Liver (tissue), 9 donors: ENCODE data around the gene CCDC158. TPM values are rescaled to one million over a fixed set of nuclear protein-coding genes. Genes with fewer than 3 reads are reported as not detected.

Experiments
- DNase-seq: peaks from one replicate; pipeline ENCODE4 v3.0.0-alpha.2; 2017; ENCODE audit warnings: low spot score
- H3K27ac ChIP-seq, 2 donors: one replicate each; pipeline ENCODE4 v1.7.0; 2013; ENCODE audit warnings: inconsistent platforms in 2 of 2, low read length in 2 of 2, control low read depth in 1 of 2, low read depth in 1 of 2, mild to moderate bottlenecking in 1 of 2
- H3K27me3 ChIP-seq, 4 donors: one replicate each; pipeline versions ENCODE4 v1.6.1 to v1.7.0; 2013; ENCODE audit warnings: low read length in 3 of 4, inconsistent platforms in 1 of 4, mild to moderate bottlenecking in 1 of 4, moderate library complexity in 1 of 4; ENCODE audit not compliant: control insufficient read depth in 4 of 4, insufficient read depth in 4 of 4
- H3K36me3 ChIP-seq, 4 donors: one replicate each; pipeline versions ENCODE4 v1.6.1 to v1.7.0; 2013; ENCODE audit warnings: low read length in 3 of 4, mild to moderate bottlenecking in 3 of 4, low read depth in 1 of 4, moderate library complexity in 1 of 4; ENCODE audit not compliant: control insufficient read depth in 4 of 4, insufficient read depth in 3 of 4
- H3K4me1 ChIP-seq, 4 donors: one replicate each; pipeline versions ENCODE4 v1.6.1 to v1.7.0; 2013; ENCODE audit warnings: low read length in 3 of 4, mild to moderate bottlenecking in 3 of 4, moderate library complexity in 1 of 4; ENCODE audit not compliant: control insufficient read depth in 4 of 4, insufficient read depth in 4 of 4
- H3K4me3 ChIP-seq, 3 donors: one replicate each; pipeline versions ENCODE4 v1.6.1 to v1.7.0; 2013; ENCODE audit warnings: low read length in 3 of 3, control low read depth in 1 of 3, low read depth in 1 of 3, mild to moderate bottlenecking in 1 of 3
- H3K9ac ChIP-seq, 2 donors: one replicate each; pipeline ENCODE4 v1.7.0; 2013; ENCODE audit warnings: low read length in 2 of 2, mild to moderate bottlenecking in 2 of 2, moderate library complexity in 2 of 2, control low read depth in 1 of 2, low read depth in 1 of 2
- H3K9me3 ChIP-seq, 4 donors: one replicate each; pipeline versions ENCODE4 v1.6.1 to v1.7.0; 2013; ENCODE audit warnings: low read length in 3 of 4; ENCODE audit not compliant: control insufficient read depth in 4 of 4
- ATF3 ChIP-seq: IDR thresholded peaks from 2 replicates; pipeline ENCODE4 v1.6.1; 2016; ENCODE audit warnings: antibody characterized with exemption
- CTCF ChIP-seq: fragments of 150-350 bp; IDR thresholded peaks from 2 replicates; pipeline ENCODE4 v1.5.1; 2017; ENCODE audit warnings: improper control_type of control experiment, low read depth, low read length; ENCODE audit not compliant: missing input control
- FOXA1 ChIP-seq: IDR thresholded peaks from 2 replicates; pipeline ENCODE4 v1.6.1; 2016; ENCODE audit warnings: antibody characterized with exemption
- FOXA2 ChIP-seq: IDR thresholded peaks from 2 replicates; pipeline ENCODE4 v1.6.1; 2016; ENCODE audit warnings: antibody characterized with exemption
- GABPA ChIP-seq, 2 donors: IDR thresholded peaks in 1 of 2; conservative IDR thresholded peaks in 1 of 2; 2 replicates each; pipeline ENCODE4 v1.6.1; 2016; ENCODE audit warnings: antibody characterized with exemption in 2 of 2, mild to moderate bottlenecking in 1 of 2, moderate library complexity in 1 of 2
- HNF4A ChIP-seq, 2 donors: conservative IDR thresholded peaks; 2 replicates each; pipeline ENCODE4 v1.6.1; 2016; ENCODE audit warnings: antibody characterized with exemption in 2 of 2, mild to moderate bottlenecking in 2 of 2
- HNF4G ChIP-seq: IDR thresholded peaks from 2 replicates; pipeline ENCODE4 v1.6.1; 2016; ENCODE audit warnings: antibody characterized with exemption
- JUND ChIP-seq, 2 donors: IDR thresholded peaks; 2 replicates each; pipeline ENCODE4 v1.6.1; 2016; ENCODE audit warnings: antibody characterized with exemption in 2 of 2
- RAD21 ChIP-seq, 2 donors: IDR thresholded peaks; 2 replicates each; pipeline ENCODE4 v1.6.1; 2016; ENCODE audit warnings: antibody characterized with exemption in 2 of 2, mild to moderate bottlenecking in 2 of 2
- RXRA ChIP-seq, 2 donors: IDR thresholded peaks; 2 replicates each; pipeline ENCODE4 v1.6.1; 2017 to 2018; ENCODE audit warnings: antibody characterized with exemption in 2 of 2, mild to moderate bottlenecking in 1 of 2
- TAF1 ChIP-seq: conservative IDR thresholded peaks from 2 replicates; pipeline ENCODE4 v1.6.1; 2016; ENCODE audit warnings: antibody characterized with exemption, mild to moderate bottlenecking
- YY1 ChIP-seq: IDR thresholded peaks from 2 replicates; pipeline ENCODE4 v1.6.1; 2016; ENCODE audit warnings: antibody characterized with exemption, mild to moderate bottlenecking
- ZBTB33 ChIP-seq: IDR thresholded peaks from 2 replicates; pipeline ENCODE4 v1.6.1; 2016; ENCODE audit warnings: antibody characterized with exemption
- WGBS: extraction: QIAGEN DNeasy Blood & Tissue Kit; methylation state at CpG from one replicate; pipeline ENCODE4 v1.1.7; 2013; 5-methylcytosine and 5-hydroxymethylcytosine counted together
- polyA plus RNA-seq, 2 donors: library from polyadenylated mRNA; stranded (reverse) in 1 of 2; unstranded in 1 of 2; fragments of 200-250 nt in 1 of 2; fragments of >200 nt in 1 of 2; fragmentation: Nextera tagmentation in 1 of 2; extraction: Ambion mirVana in 1 of 2; gene quantifications; one replicate each; pipeline versions ENCODE4 v1.2.1 to v1.2.3, GENCODE V29; 2013 to 2015
- total RNA-seq, 2 donors: library from RNA; depleted of rRNA; stranded (reverse); fragments of >200 nt; gene quantifications; one replicate each; pipeline ENCODE4 v1.2.3, GENCODE V29; 2014
- TF ChIP-seq, protein P1 (sequence below): IDR thresholded peaks from 2 replicates; pipeline ENCODE4 v1.6.1; 2016; ENCODE audit warnings: antibody characterized with exemption, mild to moderate bottlenecking
- donor health status: healthy.
- donor health status: healthy.
- donor health status: healthy.
- donor health status: healthy.
- donor health status: healthy.

CCDC158 gene
- total and polyA plus RNA-seq, 4 donors, result 0.28 to 4.0 (median 1.1) TPM

- no peak for TF ChIP-seq GABPA (IDR thresholded peaks at IDR 0.05 in 1 of 2, conservative IDR thresholded peaks at IDR 0.05 in 1 of 2)
- TF ChIP-seq RAD21 (IDR thresholded peaks at IDR 0.05), result no peak
- TF ChIP-seq FOXA1, result no peak
- no peak for TF ChIP-seq FOXA2
- TF ChIP-seq TAF1, result no peak
- TF ChIP-seq ZBTB33, result no peak
- Histone ChIP-seq H3K4me1 (peaks cover 0 to 10% (median 0%) of the 10 kb centered on the region in 4 donors), H3K27ac (no peak overlapping the region), H3K27me3 (no peaks in the 10 kb centered on the region), H3K9me3 (no peaks in the 10 kb centered on the region), H3K9ac (no peak overlapping the region), H3K36me3 (no peaks in the 10 kb centered on the region), H3K4me3 (no peak overlapping the region)
- no peak for DNase-seq
- WGBS, result 77% methylated on average over 9 of the region's 9 CpGs
These were observed 20.9 kb upstream of the CCDC158 start for GRCh38 chr4:76441881-76442280.

- no peaks in the 10 kb centered on the region for H3K27me3 ChIP-seq
- H3K4me1 ChIP-seq, result peaks cover 0 to 10% (median 0%) of the 10 kb centered on the region in 4 donors
- H3K4me3 ChIP-seq, result no peak overlapping the region
- TF ChIP-seq JUND (IDR thresholded peaks at IDR 0.05) (no peak), ATF3 (no peak)
- WGBS, result 86% methylated on average over 2 of the region's 2 CpGs
- H3K27ac ChIP-seq, result no peak overlapping the region
- no peak for DNase-seq
- no peak overlapping the region for H3K9ac ChIP-seq
- no peaks in the 10 kb centered on the region for H3K36me3 ChIP-seq
- H3K9me3 ChIP-seq, result no peaks in the 10 kb centered on the region
These were observed 18.6 kb upstream of the CCDC158 start for GRCh38 chr4:76439491-76439890.

- no peak for TF ChIP-seq FOXA2
- no peak for TF ChIP-seq FOXA1
- TF ChIP-seq YY1, result no peak
- TF ChIP-seq HNF4A (conservative IDR thresholded peaks at IDR 0.05), result no peak
- TF ChIP-seq, protein P1, sequence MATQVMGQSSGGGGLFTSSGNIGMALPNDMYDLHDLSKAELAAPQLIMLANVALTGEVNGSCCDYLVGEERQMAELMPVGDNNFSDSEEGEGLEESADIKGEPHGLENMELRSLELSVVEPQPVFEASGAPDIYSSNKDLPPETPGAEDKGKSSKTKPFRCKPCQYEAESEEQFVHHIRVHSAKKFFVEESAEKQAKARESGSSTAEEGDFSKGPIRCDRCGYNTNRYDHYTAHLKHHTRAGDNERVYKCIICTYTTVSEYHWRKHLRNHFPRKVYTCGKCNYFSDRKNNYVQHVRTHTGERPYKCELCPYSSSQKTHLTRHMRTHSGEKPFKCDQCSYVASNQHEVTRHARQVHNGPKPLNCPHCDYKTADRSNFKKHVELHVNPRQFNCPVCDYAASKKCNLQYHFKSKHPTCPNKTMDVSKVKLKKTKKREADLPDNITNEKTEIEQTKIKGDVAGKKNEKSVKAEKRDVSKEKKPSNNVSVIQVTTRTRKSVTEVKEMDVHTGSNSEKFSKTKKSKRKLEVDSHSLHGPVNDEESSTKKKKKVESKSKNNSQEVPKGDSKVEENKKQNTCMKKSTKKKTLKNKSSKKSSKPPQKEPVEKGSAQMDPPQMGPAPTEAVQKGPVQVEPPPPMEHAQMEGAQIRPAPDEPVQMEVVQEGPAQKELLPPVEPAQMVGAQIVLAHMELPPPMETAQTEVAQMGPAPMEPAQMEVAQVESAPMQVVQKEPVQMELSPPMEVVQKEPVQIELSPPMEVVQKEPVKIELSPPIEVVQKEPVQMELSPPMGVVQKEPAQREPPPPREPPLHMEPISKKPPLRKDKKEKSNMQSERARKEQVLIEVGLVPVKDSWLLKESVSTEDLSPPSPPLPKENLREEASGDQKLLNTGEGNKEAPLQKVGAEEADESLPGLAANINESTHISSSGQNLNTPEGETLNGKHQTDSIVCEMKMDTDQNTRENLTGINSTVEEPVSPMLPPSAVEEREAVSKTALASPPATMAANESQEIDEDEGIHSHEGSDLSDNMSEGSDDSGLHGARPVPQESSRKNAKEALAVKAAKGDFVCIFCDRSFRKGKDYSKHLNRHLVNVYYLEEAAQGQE, result no peak
- TF ChIP-seq HNF4G, result no peak
- TF ChIP-seq TAF1, result no peak
- no peak for TF ChIP-seq RXRA (IDR thresholded peaks at IDR 0.05)
- no peak for TF ChIP-seq CTCF
- WGBS, result 60% methylated on average over 7 of the region's 7 CpGs
- Histone ChIP-seq H3K9ac (peak overlapping the region; percentile 13 to 59), H3K9me3 (no peaks in the 10 kb centered on the region), H3K4me3 (peak overlapping the region; percentile 12 to 47 (median 27)), H3K36me3 (no peaks in the 10 kb centered on the region), H3K27me3 (no peaks in the 10 kb centered on the region), H3K4me1 (peaks cover 0 to 13% (median 0%) of the 10 kb centered on the region in 4 donors), H3K27ac (peak overlapping the region; percentile 17 to 25)
- DNase-seq, result no peak
These were observed 14.8 kb upstream of the CCDC158 start for GRCh38 chr4:76435528-76436319.
